D341Med (cell line): ENCODE results near the gene ERC1.
"Not testable (repeated sequence)": the region's sequence is repeated elsewhere in the genome, so short reads cannot be mapped to it uniquely, and the experiment has no call there.

Source experiments
- DNase-seq: peaks from one replicate; pipeline ENCODE4 v3.0.0; 2012; ENCODE audit warnings: low spot score

ERC1 gene

GRCh38 chr12:1324099-1324498 is 333.1 kb downstream of the ERC1 start:
- no peak for DNase-seq

GRCh38 chr12:1324910-1325309 is 333.9 kb downstream of the ERC1 start:
- DNase-seq: no peak

- DNase-seq: no peak
Observed at GRCh38 chr12:1325666-1326065, 334.6 kb downstream of the ERC1 start.

- no peak for DNase-seq
Observed at GRCh38 chr12:1326258-1326657, 335.2 kb downstream of the ERC1 start.

GRCh38 chr12:1328391-1328790 is 337.4 kb downstream of the ERC1 start:
- DNase-seq: no peak

- no peak for DNase-seq
Observed at GRCh38 chr12:1329784-1330476, 338.9 kb downstream of the ERC1 start.

GRCh38 chr12:1330477-1330827 is 339.4 kb downstream of the ERC1 start:
- DNase-seq: no peak

- no peak for DNase-seq
Observed at GRCh38 chr12:1332327-1332726, 341.3 kb downstream of the ERC1 start.

- DNase-seq: no peak
Observed at GRCh38 chr12:1338483-1339177, 347.6 kb downstream of the ERC1 start.

- not testable (repeated sequence) for DNase-seq
Observed at GRCh38 chr12:1339178-1339541, 348.1 kb downstream of the ERC1 start.

- DNase-seq: no peak
Observed at GRCh38 chr12:1339618-1340319, 348.7 kb downstream of the ERC1 start.

GRCh38 chr12:1341270-1341669 is 350.2 kb downstream of the ERC1 start:
- DNase-seq: not testable (repeated sequence)

GRCh38 chr12:1343422-1343821 is 352.4 kb downstream of the ERC1 start:
- DNase-seq: no peak

- no peak for DNase-seq
Observed at GRCh38 chr12:1344245-1344644, 353.2 kb downstream of the ERC1 start.

- no peak for DNase-seq
Observed at GRCh38 chr12:1346126-1346525, 355.1 kb downstream of the ERC1 start.

- no peak for DNase-seq
Observed at GRCh38 chr12:1347294-1347693, 356.3 kb downstream of the ERC1 start.

GRCh38 chr12:1348606-1349005 is 357.6 kb downstream of the ERC1 start:
- DNase-seq: no peak

- no peak for DNase-seq
Observed at GRCh38 chr12:1350055-1350933, 359.3 kb downstream of the ERC1 start.

GRCh38 chr12:1350934-1351240 is 359.9 kb downstream of the ERC1 start:
- no peak for DNase-seq

GRCh38 chr12:1351926-1352325 is 360.9 kb downstream of the ERC1 start:
- DNase-seq: no peak

GRCh38 chr12:1353451-1353850 is 362.4 kb downstream of the ERC1 start:
- no peak for DNase-seq

- DNase-seq: no peak
Observed at GRCh38 chr12:1355396-1355795, 364.4 kb downstream of the ERC1 start.

GRCh38 chr12:1355871-1356270 is 364.8 kb downstream of the ERC1 start:
- DNase-seq: not testable (repeated sequence)
